HL-60/S4 treated with retinoic acid at 250 ng/mL for 4 days and 3 days (cell line): ENCODE measurements around the gene MAB21L4.
"Not testable (repeated sequence)": the region's sequence is repeated elsewhere in the genome, so short reads cannot be mapped to it uniquely, and the experiment has no call there.

Experiments used
- in situ Hi-C: fragments of 300-500 bp; cut with MboI; formaldehyde crosslinking; loops from 2 replicates; pipeline ENCODE4 v1.7.0; 2022; ENCODE audit warnings: low sequenced_read_pairs

MAB21L4 gene

DNA sequence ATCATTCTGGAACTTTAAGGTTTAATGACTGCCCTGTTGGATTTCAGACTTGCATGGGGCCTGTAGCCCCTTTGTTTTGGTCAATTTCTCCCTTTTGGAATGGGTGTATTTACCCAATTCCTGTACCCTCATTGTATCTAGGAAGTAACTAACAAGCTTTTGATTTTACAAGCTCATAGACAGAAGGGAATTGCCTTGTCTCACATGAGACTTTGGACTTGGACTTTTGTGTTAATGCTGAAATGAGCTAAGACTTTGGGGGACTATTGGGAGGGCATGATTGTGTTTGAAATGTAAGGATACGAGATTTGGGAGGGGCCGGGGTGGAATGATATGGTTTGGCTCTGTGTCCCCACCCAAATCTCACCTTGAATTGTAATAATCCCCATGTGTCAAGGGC lies 49.6 kb downstream of the MAB21L4 start:
- in situ Hi-C loops = not testable (repeated sequence)

- in situ Hi-C loops = no loop called here
Measured at GRCh38 chr2:240840435-240841060, 55.4 kb downstream of the MAB21L4 start.

DNA sequence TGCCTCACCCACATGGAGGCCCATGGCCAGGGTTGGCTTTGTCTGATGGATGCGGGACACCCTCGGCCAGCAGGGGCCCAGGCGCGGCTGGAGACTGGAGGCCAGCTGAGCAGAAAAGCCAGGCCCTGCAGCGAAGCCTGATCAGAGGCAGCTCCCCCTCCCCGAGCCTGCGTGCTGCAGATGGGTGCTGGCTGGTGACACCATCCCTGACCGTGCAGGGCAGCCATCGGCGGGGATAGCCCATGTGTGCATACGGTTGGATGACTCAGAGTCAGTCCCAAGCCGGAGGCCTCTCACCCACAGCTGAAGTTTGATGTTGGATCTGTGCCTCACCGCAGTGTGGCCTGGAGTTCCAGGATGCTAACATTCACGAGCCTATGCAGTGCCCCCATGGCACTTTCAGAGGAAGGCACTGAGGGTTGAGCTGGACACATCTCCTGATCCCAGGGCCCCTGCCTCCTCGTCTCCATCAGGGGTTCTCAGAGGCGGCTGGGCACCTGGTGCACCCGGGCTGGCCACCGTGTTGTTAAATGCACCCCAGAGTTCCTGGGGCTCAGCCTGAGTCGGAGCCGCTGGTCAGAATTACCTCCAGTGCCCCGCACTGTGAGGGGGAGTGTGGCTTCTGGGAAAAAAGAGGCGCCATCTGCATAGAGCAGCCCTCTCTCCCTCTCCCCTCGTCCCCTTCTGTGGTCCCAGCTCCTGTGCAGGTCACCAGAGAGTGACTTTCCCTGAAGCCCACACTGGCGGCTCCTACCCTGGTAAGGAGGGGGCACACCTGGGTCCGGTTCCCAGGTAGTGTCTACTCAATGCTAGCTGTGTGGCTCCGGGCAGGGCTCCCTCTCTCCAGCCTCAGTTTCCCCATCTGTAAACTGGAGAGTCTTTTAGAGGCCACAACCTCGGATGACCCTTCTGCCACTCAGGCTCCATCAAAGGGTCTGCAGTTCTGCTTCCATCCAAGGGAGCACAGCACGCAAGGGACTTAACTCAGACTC lies 56.5 kb downstream of the MAB21L4 start:
- in situ Hi-C loops = no loop called here

GRCh38 chr2:240837621-240838020 lies 58.3 kb downstream of the MAB21L4 start:
- in situ Hi-C loops = no loop called here

DNA sequence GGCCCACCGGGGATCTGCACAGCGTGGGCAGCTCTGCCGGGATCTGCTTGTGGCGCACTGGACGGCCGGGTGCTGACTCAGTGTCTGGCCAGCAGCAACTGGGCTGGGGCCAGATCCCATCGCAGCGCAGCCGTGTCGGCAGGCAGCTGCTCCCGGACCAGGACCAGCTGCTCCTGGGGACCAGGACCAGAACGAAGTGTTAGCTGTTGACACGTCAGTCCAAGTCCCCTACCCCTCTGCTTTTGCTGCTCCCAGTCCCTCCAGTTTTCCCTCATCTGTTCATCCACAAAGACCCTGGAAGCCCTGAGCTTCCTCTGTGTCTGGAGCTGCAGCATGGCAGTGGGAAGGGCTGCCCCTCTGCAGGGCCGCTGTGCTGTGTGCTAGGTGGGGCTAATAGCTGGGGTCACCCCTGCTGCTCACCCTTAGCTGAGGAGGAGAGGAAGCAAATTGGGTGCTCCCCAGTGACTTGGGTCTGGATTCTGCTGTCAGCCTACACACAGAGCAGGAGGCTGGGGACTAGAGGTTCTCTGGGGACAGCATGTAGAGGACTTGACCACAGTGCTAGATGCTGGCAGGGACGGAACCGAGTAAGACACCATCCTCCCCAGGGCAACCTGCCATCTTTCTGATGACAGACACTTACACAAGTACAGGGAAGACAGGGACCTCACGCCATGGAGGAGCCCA lies 59.0 kb downstream of the MAB21L4 start:
- in situ Hi-C loops = no loop called here
